HG02763 (cell line): ENCODE results near the gene C1QL4.
"Not testable (repeated sequence)": the region's sequence is repeated elsewhere in the genome, so short reads cannot be mapped to it uniquely, and the experiment has no call there.

ENCODE experiments used
- ATAC-seq: cut with Tn5 transposase; IDR thresholded peaks from one replicate; pipeline ENCODE4 v1.9.1; 2021; ENCODE audit warnings: mild to moderate bottlenecking, moderate library complexity; ENCODE audit not compliant: unreplicated experiment

C1QL4 gene

DNA sequence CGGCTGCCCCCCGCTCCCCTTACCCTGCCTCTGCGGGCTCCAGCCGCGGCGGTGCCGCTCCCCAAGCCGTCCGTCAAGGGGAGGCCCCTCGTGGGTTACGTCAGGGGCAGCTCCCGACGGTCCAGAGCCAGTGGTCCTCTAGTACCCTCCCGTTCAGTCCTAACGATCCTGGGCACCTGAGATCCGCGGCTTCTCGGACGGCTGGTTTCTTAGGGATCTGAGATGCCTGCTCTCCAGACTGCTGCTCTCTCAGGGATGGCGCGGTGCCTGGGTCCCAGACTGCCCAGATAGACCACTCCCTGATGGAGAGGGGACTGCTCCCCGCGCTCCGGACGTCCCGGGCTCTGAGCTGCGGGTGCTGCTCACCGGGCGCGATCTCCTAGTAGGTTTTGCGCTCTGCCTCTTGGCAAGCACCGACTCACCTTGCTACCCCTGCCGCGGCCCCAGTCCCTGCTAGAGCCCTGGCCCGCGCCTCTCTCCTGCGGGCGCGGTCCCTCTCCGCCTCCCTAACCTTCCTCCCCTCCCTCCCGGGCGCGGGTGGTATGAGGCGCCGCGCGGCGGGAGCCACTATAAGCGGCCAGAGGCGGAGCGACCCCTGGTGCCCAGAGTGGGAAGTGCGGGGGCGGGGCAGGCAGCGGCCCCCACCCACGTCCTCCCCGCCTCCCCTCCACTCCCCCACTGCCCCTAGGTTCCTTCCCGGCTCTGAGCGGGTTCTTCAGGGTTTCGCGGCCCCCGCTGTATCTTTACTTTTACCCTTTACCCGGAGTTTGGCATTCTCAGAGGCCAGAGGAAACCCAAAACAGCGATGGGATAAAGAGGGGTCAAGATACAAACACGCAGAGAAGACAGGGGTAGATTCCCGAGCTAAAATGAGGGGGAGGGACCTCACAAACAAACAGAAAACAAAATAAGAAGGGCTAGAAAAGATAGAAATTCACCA is at the start of gene C1QL4:
Gene C1QL4, minus strand, starts transcription at position 544 of the 940 bp plus-strand sequence. CDS start 711 bp downstream, outside the sequence.
- no peak for ATAC-seq

DNA sequence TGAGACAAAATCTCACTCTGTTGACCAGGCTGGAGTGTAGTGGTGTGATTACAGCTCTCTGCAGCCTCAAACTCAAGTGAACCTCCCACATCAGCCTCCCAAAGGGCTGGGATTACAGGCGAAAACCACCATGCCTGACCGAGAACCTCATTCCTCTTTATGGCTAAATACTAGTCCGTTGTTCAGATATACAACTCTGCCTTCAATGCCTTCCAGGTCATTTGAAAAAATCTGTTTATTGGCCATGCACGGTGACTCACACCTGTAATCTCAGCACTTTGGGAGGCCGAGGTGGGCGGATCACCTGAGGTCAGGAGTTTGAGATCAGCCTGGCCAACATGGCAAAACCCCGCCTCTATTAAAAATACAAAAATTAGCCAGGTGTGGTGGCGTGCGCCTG is 43.2 kb upstream of the C1QL4 start:
- ATAC-seq, result not testable (repeated sequence)

DNA sequence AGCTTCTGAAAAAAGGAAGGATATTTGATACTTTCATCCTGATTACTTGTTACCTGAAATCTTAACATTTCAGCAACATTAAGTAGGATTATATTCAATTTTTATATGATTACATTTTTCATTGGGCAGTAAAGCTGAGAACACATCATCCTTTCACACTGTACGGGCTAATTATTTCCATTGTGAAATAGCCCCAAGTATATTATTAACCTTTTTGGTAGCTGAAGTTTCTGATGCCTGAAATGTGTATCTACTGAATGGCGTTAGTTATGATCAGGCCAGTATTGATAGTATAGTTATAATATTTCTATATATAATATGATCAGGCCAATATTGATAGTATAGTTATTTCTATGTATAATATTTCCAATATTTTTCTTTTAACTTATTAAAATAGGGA is 40.4 kb upstream of the C1QL4 start:
- no peak for ATAC-seq

DNA sequence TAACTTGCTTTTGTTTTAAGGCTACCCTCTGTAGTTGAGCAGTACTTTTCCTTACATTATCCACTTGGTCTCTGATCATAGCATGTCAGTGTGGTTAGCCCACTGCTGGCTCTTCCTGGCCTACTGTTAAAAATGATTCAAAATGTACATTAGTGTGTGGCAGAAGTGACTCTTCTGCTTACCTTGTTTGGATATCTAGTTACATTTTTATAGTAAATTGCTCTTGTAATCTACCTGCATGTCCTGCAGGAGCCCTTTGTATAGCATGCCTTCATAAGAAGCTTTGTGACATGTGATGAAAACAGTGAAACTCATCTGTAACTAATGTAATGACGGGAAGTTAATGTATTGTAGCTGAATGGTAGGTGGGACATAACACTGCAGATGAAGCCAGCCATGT is 38.4 kb upstream of the C1QL4 start:
- ATAC-seq, result no peak

DNA sequence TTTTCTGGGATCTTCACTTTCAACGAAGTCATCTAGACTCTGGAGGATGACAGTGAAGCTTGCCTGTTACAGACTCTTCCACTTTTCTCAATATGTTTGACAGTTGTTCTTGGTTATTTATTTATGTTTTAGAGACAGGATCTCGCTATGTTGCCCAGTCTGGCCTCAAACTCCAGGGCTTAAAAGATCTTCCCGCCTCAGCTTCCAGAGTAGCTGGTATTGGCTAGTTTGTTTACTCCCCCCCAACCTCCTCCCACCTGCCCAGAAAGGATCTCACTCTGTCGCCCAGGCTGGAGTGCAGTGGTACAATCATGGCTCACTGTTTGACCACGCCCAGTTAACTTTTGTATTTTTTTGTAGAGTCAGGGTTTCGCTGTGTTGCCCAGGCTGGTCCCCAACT is 33.6 kb upstream of the C1QL4 start:
- ATAC-seq, result no peak

DNA sequence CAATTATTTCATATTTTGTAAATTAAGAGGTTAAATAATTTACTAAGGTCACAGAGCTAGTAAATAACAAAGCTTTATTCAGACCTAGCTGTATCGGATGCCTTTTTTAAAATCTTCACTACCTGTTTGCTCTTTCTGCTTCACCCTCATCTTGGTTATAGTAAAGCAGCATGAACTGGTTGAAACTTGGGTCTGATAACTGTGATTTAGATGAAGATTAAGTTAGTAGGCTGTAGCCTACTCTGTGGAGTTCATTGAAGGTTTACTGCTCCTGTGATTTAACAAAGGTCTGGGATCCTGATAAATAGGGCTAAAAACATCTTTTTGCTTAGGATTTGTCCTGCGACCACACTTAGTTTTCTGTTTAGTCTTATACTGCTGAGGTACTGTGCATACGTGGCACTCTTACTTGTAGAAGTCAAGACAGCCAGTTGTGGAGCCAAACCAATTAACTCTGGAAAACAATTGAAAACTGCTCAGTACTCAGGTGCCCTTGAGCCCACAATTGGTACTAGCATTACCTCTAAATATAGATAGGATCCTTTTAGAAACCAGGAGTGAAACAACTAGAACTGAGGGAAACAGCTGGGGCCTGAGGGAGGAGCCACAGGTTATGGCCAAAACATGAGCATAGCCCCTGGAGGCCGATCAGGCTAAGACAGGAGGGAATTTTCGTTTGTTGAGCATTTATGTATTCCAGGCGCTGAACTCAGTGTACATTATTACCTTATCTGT is 32.6 kb upstream of the C1QL4 start:
- peak; percentile 35 for ATAC-seq

DNA sequence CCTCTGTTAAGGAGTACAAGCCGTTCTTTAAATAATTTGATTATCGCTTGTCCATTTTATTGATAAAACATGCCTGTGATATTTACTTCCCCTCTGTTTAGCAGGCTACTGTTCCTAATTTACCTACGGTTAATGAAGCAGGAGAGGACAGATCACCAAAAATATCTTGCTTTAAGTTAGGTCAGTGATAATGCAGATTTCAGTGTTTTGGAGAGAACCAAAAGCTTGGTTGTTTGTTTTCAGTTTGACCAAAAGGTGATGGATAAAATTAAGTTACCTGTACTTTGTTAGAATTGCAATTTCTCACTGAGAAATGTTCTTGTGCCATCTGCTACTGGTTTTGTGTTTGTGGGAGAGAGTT is 31.2 kb upstream of the C1QL4 start:
- ATAC-seq, result no peak

DNA sequence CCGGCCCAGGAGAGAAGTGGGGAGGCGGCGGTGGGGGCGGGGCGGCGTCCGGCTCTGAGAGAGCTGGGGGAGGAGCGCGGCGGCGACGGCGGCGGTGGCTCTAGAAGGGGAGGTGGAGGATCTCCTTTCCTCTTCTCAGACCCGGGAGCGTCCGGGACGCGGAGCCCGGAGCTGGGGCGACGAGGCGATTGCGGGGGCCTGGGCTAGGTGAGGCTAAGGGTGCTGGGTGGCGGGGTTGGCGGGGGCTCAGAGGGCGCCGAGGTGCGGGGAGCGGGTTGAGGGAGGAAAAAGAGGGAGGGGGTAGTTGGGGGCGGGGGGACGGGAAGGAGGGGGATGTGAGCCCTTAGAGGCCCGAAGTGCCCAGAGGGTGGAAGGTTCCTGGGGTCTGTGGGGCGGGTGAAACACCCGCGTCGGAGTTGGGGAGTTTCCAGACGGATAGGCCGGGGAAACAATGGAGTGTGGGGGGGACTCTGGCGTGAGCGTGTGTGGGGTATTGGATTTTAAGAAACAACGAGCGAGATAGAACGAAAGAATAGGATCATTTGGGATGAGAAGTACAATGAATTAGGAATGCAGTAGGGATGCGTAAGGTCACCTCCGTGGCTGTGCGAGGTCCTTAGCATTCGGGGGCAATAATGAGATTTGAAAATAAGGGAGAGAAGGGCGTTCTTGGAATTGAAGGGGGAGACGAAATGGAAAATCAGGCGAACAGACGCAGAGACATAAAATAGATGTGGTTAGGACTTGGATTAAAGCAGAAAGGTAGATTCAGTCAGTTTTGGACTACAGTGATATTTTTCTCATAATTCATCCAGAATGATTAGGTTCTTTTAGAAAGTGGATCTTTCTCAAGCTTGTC is 30.6 kb upstream of the C1QL4 start, which contains the start of gene SPATS2:
Gene SPATS2, plus strand, starts transcription at position 82 of the 859 bp plus-strand sequence. CDS start 93,551 bp downstream, outside the sequence.
- ATAC-seq, result no peak

DNA sequence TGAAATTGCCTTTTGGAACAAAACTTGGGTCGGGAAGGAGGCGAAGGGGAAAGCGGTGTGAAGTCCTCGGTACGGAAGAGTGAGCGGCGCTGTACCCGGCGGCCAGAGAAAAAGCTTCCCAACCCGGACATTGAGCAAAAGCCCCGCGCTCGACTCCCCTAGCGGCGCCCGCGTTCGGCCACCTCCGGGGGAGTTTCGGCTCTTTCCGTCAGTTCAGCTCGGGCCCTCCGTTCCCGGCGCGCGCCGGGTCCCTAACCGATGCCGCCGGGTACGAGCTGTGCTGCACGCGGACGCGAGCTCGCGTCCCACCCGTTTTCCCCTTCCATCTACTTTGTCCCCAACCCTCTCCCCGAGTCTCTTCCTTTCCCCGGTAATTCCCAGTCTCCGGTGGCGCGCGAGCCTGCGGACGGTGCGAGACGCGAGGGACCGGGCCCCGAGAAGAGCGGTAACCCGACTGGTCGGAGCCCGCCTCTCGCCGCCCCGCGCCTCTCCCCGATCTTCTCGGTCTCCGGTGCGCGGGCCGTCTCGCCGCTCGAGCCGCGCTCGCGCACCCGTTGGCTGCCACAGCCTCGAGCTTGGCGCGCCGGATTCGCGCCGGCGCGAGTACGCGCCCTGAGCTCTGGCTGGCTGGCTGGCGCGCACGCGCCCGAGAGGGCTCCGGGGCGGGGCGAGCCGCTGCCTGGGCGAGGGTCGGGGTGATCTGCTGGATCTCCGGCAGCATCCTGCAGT is 29.8 kb upstream of the C1QL4 start:
- ATAC-seq, result peak; percentile 75

DNA sequence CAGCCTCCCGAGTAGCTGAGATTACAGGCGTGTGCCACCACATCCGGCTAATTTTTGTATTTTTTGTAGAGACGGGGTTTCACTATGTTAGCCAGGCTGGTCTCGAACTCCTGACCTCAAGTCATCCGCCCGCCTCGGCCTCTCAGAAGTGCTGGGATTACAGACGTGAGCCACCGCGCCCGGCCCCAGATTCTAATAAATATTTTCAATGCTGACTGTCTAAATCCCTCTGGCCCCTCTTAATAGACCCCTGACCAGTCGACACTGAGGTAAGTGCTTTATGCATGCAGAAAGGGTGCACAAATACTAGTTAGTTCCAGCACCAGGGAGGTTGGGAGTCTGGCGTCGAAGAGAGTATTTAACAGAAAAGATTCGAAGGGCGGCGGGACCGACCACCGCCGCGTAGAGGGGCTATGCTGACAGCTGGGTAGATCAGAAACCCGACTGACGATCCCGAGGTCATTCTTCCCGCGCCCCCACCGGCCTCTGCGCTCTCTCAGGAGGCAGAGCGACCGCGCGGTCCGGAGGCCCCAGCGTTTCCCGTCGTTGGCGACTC is 29.2 kb upstream of the C1QL4 start:
- no peak for ATAC-seq

DNA sequence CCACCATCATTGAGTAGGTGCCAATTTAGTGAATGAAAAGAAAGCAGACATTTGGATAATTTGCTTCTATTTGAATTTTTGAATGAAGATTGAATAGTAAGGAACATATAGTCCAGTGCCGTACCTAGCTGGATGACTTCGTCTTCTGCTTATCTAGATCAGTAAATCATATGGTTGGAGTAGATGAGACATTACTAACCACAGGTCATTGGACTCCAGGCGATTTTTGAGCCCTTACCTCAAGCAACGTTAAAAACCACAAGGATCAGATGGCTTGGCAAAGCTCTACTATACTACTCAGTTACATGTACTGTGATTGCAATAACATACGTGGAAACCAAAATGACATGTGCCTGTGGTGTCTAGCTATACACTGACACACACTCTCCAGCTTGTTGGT is 28.6 kb upstream of the C1QL4 start:
- no peak for ATAC-seq

DNA sequence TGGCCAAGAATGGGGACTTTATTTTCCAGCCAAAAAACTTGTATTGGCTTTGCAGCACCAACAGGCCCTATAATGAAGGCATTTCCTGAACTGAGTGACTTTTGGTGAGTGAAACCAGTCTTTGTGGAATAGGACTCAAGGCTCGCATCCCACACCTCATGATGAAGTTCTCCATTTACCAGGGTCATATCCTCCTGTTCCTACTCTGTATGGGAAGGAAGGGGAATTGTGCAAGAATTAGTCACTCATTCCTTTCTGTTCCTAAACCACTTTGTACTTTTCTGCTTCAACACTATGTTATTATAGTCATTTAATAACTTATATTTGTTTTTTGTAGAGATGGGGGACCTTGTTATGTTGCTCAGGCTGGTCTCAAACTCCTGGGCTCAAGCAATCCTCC is 28.0 kb upstream of the C1QL4 start:
- no peak for ATAC-seq

DNA sequence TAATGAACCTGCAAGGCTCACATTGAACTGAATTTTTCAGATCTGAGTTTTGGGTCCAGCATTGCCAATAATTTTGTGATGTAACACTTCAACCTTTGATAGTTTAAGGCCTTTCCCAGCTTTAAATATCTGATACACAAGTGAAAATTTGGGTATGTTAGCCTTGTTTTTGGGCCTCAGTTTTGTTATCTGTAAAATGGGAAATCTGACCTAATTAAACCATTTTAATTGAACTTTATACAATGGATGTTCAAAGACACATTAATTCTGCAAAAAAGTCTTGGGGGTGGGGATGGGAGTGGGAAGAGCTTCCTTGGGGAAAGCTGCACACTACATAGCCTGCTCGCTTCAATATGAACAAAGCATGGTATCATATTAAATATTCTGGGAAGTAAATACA is 25.1 kb upstream of the C1QL4 start:
- ATAC-seq, result no peak

DNA sequence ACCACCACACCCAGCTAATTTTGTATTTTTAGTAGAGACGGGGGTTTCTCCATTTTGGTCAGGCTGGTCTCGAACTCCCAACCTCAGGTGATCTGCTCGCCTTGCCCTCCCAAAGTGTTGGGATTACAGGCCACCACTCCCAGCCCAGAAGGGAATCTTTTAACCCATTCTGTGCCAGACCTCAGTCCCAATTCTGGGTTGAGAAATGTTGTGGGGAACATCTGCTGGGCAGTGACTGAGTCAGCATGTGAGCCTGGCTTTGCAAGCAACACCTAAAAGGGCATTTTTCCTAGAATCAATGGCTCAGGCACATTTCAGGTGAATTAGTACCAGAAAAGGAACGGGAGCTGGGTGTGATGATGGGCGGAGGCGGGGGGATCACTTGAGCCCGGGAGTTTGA is 22.7 kb upstream of the C1QL4 start:
- no peak for ATAC-seq

DNA sequence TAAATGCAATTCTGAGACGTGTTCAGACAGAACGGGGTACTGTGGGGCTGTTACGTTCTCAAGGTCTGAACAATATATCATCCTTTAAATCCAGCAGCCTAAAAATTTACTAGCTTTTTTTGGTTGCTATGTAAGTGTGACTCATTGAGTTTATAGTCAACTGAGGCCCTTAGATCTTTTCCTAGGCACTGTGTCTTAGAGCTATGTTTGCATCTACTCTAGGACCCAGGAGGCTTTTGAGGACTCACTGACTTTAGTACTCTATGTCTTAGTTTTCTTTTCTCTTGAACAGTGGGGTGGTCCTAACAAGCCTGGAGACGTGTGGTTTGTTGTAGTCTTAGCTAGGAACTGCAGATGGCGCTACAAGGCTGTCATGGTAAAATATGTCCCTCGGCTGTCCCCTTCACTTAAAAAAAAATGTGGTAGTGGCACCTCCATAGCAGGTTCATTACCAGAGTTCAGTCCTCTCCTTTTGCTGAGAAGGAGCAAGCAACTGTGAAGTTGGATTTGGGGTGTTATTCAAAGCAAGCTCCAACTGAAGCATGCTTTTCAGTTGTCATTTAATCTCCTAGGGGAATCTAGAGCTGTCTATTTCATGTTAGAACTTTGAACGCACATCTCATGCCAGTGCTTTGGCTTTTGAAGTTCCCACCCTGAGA is 21.6 kb upstream of the C1QL4 start:
- ATAC-seq, result no peak

DNA sequence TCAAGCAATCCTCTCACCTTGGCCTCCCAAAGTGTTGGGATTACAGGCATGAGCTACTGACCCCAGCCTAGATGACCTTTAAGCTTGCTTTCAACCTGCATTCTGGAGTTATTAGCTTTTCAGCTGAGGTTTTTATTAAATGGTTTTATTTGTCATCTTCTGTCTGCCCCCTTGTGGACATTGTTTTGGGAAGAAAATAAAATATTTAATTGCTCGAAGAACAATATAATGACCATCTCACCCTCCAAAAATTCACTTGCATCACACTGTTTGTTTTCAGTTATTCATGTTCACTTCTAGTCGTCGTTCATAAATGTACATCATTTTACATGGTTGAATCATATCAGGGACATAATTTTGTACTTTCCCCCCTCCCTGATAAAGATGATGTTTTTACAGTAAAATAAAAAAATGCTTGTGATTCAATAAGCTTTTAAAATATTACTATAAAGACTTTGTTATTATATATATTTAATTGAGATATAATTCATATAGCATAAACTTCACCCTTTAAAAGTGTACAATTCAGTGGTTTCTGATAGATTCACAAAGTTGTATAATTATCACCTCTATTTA is 20.2 kb upstream of the C1QL4 start:
- no peak for ATAC-seq

DNA sequence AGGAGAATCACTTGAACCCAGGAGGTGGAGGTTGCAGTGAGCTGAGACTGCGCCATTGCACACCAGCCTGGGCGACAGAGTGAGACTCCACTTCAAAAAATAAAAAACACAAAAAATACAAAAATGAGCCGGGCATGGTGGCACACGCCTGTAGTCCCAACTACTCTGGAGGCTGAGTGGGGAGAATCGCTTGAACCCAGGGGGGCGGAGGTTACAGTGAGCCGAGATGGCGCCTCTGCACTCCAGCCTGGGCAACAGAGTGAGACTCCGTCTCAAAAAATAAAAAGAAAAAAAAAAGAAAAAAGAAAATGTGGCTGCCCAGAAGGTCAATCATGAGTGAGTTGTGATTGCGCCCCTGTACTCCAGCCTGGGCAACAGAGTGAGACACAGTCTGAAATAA is 18.9 kb upstream of the C1QL4 start:
- ATAC-seq, result no peak

DNA sequence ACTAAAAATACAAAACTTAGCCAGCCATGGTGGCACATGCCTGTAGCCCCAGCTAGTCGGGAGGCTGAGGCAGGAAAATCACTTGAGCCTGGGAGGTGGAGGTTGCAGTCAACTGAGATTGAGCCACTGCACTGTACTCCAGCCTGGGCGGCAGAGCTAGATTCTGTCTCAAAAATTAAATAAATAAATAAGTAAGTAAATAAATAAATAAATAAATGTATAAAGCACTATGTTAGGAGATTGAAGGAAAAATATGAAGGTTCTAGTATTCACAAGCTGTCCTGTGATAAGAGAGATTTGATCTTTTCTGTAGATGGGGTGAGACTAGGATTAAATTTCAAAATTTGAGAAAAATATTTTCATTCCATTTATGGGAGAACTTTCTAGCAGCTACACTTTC is 15.4 kb upstream of the C1QL4 start:
- ATAC-seq, result no peak

DNA sequence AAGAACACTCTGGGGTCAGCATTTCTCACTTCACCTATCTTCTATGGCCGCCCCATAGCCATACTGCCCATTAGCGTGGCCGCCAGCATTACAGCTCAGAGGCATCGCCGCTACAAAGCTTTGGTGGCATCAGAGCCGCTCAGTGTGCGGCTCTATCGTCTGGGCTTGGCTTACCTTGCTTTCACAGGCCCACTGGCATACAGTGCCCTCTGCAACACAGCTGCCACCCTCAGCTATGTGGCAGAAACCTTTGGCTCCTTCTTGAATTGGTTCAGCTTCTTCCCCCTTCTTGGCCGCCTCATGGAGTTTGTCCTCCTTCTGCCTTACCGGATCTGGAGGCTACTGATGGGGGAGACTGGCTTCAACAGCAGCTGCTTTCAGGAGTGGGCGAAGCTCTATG is 12.3 kb upstream of the C1QL4 start:
- ATAC-seq, result no peak
